CD14-positive monocyte (primary cell): ENCODE measurements around the gene SRMS. TPM values are rescaled to one million over a fixed set of nuclear protein-coding genes. Genes with fewer than 3 reads are reported as not detected.

Experiments used
- DNase-seq, 3 donors: peaks; one replicate each; pipeline ENCODE4 v3.0.0-alpha.2; 2011 to 2022
- H2AFZ ChIP-seq: 2 replicates; pipeline ENCODE4 v1.6.0; 2012; ENCODE audit warnings: mild to moderate bottlenecking, low read depth, low read length, inconsistent platforms; ENCODE audit not compliant: insufficient read depth, poor library complexity, severe bottlenecking
- H3K27ac ChIP-seq, 2 donors: 1 replicate in 1 of 2; 2 replicates in 1 of 2; pipeline ENCODE4 v1.5.1; 2012 to 2013; ENCODE audit warnings: low read length in 2 of 2, control low read depth in 1 of 2, inconsistent platforms in 1 of 2, low read depth in 1 of 2, mild to moderate bottlenecking in 1 of 2
- H3K27me3 ChIP-seq, 2 donors: one replicate each; pipeline versions ENCODE4 v1.6.0 to v1.6.1; 2011 to 2013; ENCODE audit warnings: low read length in 2 of 2; ENCODE audit not compliant: control insufficient read depth in 2 of 2, insufficient read depth in 2 of 2
- H3K36me3 ChIP-seq, 2 donors: replicated peaks in 1 of 2; 1 replicate in 1 of 2; 2 replicates in 1 of 2; pipeline versions ENCODE4 v1.5.1 to v1.6.1; 2012 to 2013; ENCODE audit warnings: low read length in 2 of 2, control low read depth in 1 of 2, inconsistent platforms in 1 of 2, mild to moderate bottlenecking in 1 of 2; ENCODE audit not compliant: insufficient read depth in 2 of 2, control insufficient read depth in 1 of 2
- H3K4me1 ChIP-seq, 2 donors: 1 replicate in 1 of 2; 2 replicates in 1 of 2; pipeline versions ENCODE4 v1.5.1 to v1.6.1; 2012 to 2013; ENCODE audit warnings: low read length in 2 of 2, control low read depth in 1 of 2, inconsistent platforms in 1 of 2, mild to moderate bottlenecking in 1 of 2, moderate library complexity in 1 of 2; ENCODE audit not compliant: insufficient read depth in 2 of 2, control insufficient read depth in 1 of 2
- H3K4me2 ChIP-seq: replicated peaks from 2 replicates; pipeline ENCODE3; 2012; ENCODE audit warnings: low read length, moderate library complexity, mild to moderate bottlenecking; ENCODE audit not compliant: poor library complexity, severe bottlenecking; ENCODE audit errors: extremely low read depth
- H3K4me3 ChIP-seq, 3 experiments: fragments of 200-600 bp in 1 of 3; sonication (generic) in 1 of 3; replicated peaks in 1 of 3; 1 replicate in 2 of 3; 2 replicates in 1 of 3; pipeline ENCODE4 v1.5.1; 2011 to 2013; ENCODE audit warnings: low read length in 3 of 3, mild to moderate bottlenecking in 3 of 3, control low read depth in 2 of 3, low read depth in 2 of 3, inconsistent platforms in 1 of 3, moderate library complexity in 1 of 3
- H3K79me2 ChIP-seq: 2 replicates; pipeline ENCODE4 v1.6.0; 2012; ENCODE audit warnings: mild to moderate bottlenecking, control low read depth, inconsistent platforms, low read length, moderate library complexity; ENCODE audit not compliant: insufficient read depth
- H3K9ac ChIP-seq: 2 replicates; pipeline ENCODE4 v1.6.0; 2017; ENCODE audit warnings: low read length, mild to moderate bottlenecking; ENCODE audit not compliant: insufficient read depth, poor library complexity, severe bottlenecking
- H3K9me3 ChIP-seq, 2 donors: replicated peaks in 1 of 2; 1 replicate in 1 of 2; 2 replicates in 1 of 2; pipeline versions ENCODE4 v1.5.1 to v1.6.1; 2012 to 2013; ENCODE audit warnings: low read length in 2 of 2, control low read depth in 1 of 2; ENCODE audit not compliant: control insufficient read depth in 1 of 2, insufficient read depth in 1 of 2
- H4K20me1 ChIP-seq: 2 replicates; pipeline ENCODE4 v1.6.0; 2012; ENCODE audit warnings: mild to moderate bottlenecking, low read length, control low read depth, moderate library complexity; ENCODE audit not compliant: insufficient read depth
- H3K27ac Mint-ChIP-seq, 7 donors: one replicate each; pipeline ENCODE4 v1.8.0; 2020; ENCODE audit warnings: mild to moderate bottlenecking in 7 of 7, mixed read lengths in 7 of 7, moderate library complexity in 6 of 7, inconsistent platforms in 2 of 7
- H3K27me3 Mint-ChIP-seq, 3 donors: one replicate each; pipeline ENCODE4 v1.8.0; 2021 to 2022; ENCODE audit warnings: low read depth in 3 of 3, mild to moderate bottlenecking in 3 of 3, mixed read lengths in 3 of 3, moderate library complexity in 3 of 3, inconsistent platforms in 1 of 3
- H3K36me3 Mint-ChIP-seq, 2 donors: one replicate each; pipeline ENCODE4 v1.8.0; 2020; ENCODE audit warnings: mixed read lengths in 2 of 2, inconsistent platforms in 1 of 2, mild to moderate bottlenecking in 1 of 2
- H3K4me1 Mint-ChIP-seq: one replicate; pipeline ENCODE4 v1.8.0; 2020; ENCODE audit warnings: mild to moderate bottlenecking, mixed read lengths
- H3K4me3 Mint-ChIP-seq, 2 donors: one replicate each; pipeline ENCODE4 v1.8.0; 2020; ENCODE audit warnings: mild to moderate bottlenecking in 2 of 2, mixed read lengths in 2 of 2, moderate library complexity in 1 of 2
- H3K9me3 Mint-ChIP-seq, 7 donors: one replicate each; pipeline ENCODE4 v1.8.0; 2020 to 2022; ENCODE audit warnings: mixed read lengths in 7 of 7, mild to moderate bottlenecking in 6 of 7, moderate library complexity in 6 of 7, inconsistent platforms in 2 of 7
- WGBS: methylation state at CpG from one replicate; pipeline ENCODE4 v1.1.5; 2013; ENCODE audit warnings: missing lambda C conversion rate; ENCODE audit not compliant: insufficient coverage; 5-methylcytosine and 5-hydroxymethylcytosine counted together
- intact Hi-C, 2 donors: fragments of 100-400 bp; cut with micrococcal nuclease; formaldehyde crosslinking; loops; one replicate each; pipeline versions ENCODE4 v1.15.0 to v1.15.1; 2023
- polyA plus RNA-seq, 3 donors: library from polyadenylated mRNA; depleted of rRNA in 1 of 3; unstranded in 2 of 3; stranded (reverse) in 1 of 3; fragments of 300-500 nt in 2 of 3; fragments of >200 nt in 1 of 3; fragmentation: Illumina TruSeq in 2 of 3; gene quantifications; 1 replicate in 2 of 3; 2 replicates in 1 of 3; pipeline ENCODE4 v1.2.3, GENCODE V29; 2012 to 2021
- TF ChIP-seq, protein P1 (sequence below): fragments of 200-600 bp; IDR thresholded peaks from one replicate; pipeline ENCODE4 v1.8.0; 2022; ENCODE audit warnings: antibody characterized with exemption, mild to moderate bottlenecking

SRMS gene
- polyA plus RNA-seq, 3 donors, result not detected

- peak within 1 kb of the TSS; percentile 49 to 62 for H3K4me3 Mint-ChIP-seq
- Histone ChIP-seq H3K27ac (no peak within 1 kb of the TSS), H3K79me2 (no peaks in the 10 kb centered on the region), H3K4me2 (peak within 1 kb of the TSS; percentile 81), H3K9me3 (peaks cover 0 to 7% of the 10 kb centered on the region in 2 donors), H3K36me3 (no peaks in the 10 kb centered on the region), H3K4me3 (peak within 1 kb of the TSS; percentile 3 to 72 (median 28)), H2AFZ (peak within 1 kb of the TSS; percentile 71), H4K20me1 (peaks cover 35% of the 10 kb centered on the region), H3K4me1 (peaks cover 15 to 22% of the 10 kb centered on the region in 2 donors), H3K9ac (peak within 1 kb of the TSS; percentile 15), H3K27me3 (peaks cover 2 to 59% of the 10 kb centered on the region in 2 donors)
- H3K27me3 Mint-ChIP-seq, result peaks cover 50 to 84% (median 69%) of the 10 kb centered on the region in 3 donors
- WGBS, result 2% methylated on average over 30 of the region's 34 CpGs
- H3K36me3 Mint-ChIP-seq, result peaks cover 5 to 7% of the 10 kb centered on the region in 2 donors
- intact Hi-C loops, result no loop called here
- TF ChIP-seq, protein P1, sequence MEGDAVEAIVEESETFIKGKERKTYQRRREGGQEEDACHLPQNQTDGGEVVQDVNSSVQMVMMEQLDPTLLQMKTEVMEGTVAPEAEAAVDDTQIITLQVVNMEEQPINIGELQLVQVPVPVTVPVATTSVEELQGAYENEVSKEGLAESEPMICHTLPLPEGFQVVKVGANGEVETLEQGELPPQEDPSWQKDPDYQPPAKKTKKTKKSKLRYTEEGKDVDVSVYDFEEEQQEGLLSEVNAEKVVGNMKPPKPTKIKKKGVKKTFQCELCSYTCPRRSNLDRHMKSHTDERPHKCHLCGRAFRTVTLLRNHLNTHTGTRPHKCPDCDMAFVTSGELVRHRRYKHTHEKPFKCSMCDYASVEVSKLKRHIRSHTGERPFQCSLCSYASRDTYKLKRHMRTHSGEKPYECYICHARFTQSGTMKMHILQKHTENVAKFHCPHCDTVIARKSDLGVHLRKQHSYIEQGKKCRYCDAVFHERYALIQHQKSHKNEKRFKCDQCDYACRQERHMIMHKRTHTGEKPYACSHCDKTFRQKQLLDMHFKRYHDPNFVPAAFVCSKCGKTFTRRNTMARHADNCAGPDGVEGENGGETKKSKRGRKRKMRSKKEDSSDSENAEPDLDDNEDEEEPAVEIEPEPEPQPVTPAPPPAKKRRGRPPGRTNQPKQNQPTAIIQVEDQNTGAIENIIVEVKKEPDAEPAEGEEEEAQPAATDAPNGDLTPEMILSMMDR, result no peak
- H3K9me3 Mint-ChIP-seq, result peaks cover 2 to 12% (median 6%) of the 10 kb centered on the region in 7 donors
- peaks cover 10% of the 10 kb centered on the region for H3K4me1 Mint-ChIP-seq
- H3K27ac Mint-ChIP-seq, result peak within 1 kb of the TSS in 2 of 7 donors; percentile 30 to 31
- DNase-seq, result peak in 1 of 3 donors; percentile 39
Measured at GRCh38 chr20:63553933-63554290, 6.4 kb upstream of the SRMS start, which contains the start of gene FNDC11. TSS of gene FNDC11 (plus strand) at chr20:63554159. CDS start at chr20:63555664, 1,505 bp downstream.

DNA sequence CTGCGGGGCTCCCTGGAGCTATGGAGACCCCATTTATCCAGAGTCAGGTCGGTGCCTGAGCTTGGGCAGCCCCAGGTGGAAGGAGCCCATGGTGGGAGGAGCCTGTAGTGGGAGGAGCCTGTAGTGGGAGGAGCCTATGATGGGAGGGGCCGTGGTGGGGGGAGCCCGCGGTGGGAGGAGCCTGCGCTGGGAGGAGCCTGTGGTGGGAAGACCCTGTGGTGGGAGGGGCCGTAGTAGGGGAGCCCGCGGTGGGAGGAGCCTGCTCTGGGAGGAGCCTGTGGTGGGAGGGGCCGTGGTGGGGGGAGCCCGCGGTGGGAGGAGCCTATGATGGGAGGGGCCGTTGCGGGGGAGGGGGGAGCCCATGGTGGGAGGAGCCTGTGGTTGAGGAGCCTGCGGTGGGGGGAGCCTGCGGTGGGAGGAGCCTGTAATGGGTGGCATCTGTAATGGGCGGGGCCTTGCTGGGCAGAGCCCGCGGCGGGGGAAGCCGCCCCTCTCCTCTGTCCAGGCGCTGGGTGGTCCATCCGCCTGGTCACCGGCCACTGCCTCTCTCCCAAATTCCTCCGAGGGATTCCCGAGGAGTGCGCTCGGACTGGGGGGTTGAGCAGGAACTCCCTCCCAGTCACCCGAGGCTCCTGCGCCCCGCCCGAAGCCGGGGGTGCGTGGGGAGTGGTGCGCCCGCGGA lies 5.8 kb upstream of the SRMS start:
- peak overlapping the region; percentile 15 for H3K9ac ChIP-seq
- Mint-ChIP-seq H3K27me3 (peaks cover 53 to 85% (median 70%) of the 10 kb centered on the region in 3 donors), H3K4me1 (peaks cover 10% of the 10 kb centered on the region), H3K9me3 (peaks cover 2 to 11% (median 6%) of the 10 kb centered on the region in 7 donors), H3K36me3 (peaks cover 2% of the 10 kb centered on the region in 2 donors), H3K4me3 (peak overlapping the region; percentile 42 to 49), H3K27ac (peak overlapping the region in 1 of 7 donors; percentile 30)
- H3K4me3 ChIP-seq, result peak overlapping the region; percentile 3 to 72 (median 28)
- H2AFZ ChIP-seq, result peak overlapping the region; percentile 71
- peaks cover 30% of the 10 kb centered on the region for H4K20me1 ChIP-seq
- H3K9me3 ChIP-seq, result peaks cover 0 to 7% of the 10 kb centered on the region in 2 donors
- H3K4me2 ChIP-seq, result peak overlapping the region; percentile 81
- no peaks in the 10 kb centered on the region for H3K36me3 ChIP-seq
- H3K79me2 ChIP-seq, result no peaks in the 10 kb centered on the region
- WGBS, result 2% methylated on average over 32 of the region's 37 CpGs
- peaks cover 15 to 22% of the 10 kb centered on the region in 2 donors for H3K4me1 ChIP-seq
- DNase-seq, result peak; percentile 30 to 81 (median 61)
- intact Hi-C loops, result no loop called here
- peaks cover 2 to 63% of the 10 kb centered on the region in 2 donors for H3K27me3 ChIP-seq
- no peak overlapping the region for H3K27ac ChIP-seq
- TF ChIP-seq, protein P1, result no peak
